NB4 (cell line): ENCODE data around the gene FBXO11.

ENCODE experiments used
- DNase-seq: peaks from one replicate; pipeline ENCODE4 v3.0.0; 2010; ENCODE audit warnings: low read depth
- H3K4me3 ChIP-seq: one replicate; pipeline ENCODE4 v1.5.1; 2011; ENCODE audit warnings: mild to moderate bottlenecking, low read depth, low read length, moderate library complexity
- MYC ChIP-seq: IDR thresholded peaks from 2 replicates; pipeline ENCODE4 v1.6.1; 2011; ENCODE audit warnings: low read depth, low read length
- POLR2A ChIP-seq: IDR thresholded peaks from 2 replicates; pipeline ENCODE4 v1.6.1; 2011; ENCODE audit warnings: mild to moderate bottlenecking; ENCODE audit not compliant: insufficient read length; ENCODE audit errors: extremely low read depth
- TF ChIP-seq, protein P1 (sequence below): IDR thresholded peaks from one replicate; pipeline ENCODE4 v1.5.1; 2012; ENCODE audit warnings: low read depth, low read length
- TF ChIP-seq, protein P2 (sequence below): IDR thresholded peaks from 2 replicates; pipeline ENCODE4 v1.6.1; 2011; ENCODE audit warnings: low read depth, low read length

FBXO11 gene

DNA sequence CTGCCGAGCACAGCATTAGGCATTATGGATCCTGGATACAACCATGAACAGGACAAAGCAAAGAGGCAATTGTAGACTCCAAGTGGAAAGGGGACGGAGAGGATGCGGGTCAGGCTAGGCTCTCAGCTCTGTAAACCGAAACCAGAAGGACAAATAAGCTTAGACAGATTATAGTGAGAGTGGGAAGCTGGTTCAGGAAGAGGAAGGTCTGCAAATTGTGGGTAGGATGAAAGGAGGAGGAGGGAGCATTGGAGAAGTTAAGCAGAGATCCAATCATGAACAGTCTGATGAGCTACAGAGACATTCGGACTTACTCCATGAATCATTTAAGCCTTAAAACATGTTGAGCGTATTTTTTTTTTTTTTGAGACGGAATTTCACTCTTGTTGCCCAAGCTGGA, 120.3 kb downstream of the FBXO11 start:
- peak; percentile 54 for DNase-seq
- H3K4me3 ChIP-seq, result peak overlapping the region; percentile 83
- TF ChIP-seq, protein P1, sequence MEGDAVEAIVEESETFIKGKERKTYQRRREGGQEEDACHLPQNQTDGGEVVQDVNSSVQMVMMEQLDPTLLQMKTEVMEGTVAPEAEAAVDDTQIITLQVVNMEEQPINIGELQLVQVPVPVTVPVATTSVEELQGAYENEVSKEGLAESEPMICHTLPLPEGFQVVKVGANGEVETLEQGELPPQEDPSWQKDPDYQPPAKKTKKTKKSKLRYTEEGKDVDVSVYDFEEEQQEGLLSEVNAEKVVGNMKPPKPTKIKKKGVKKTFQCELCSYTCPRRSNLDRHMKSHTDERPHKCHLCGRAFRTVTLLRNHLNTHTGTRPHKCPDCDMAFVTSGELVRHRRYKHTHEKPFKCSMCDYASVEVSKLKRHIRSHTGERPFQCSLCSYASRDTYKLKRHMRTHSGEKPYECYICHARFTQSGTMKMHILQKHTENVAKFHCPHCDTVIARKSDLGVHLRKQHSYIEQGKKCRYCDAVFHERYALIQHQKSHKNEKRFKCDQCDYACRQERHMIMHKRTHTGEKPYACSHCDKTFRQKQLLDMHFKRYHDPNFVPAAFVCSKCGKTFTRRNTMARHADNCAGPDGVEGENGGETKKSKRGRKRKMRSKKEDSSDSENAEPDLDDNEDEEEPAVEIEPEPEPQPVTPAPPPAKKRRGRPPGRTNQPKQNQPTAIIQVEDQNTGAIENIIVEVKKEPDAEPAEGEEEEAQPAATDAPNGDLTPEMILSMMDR, result no peak
- no peak for TF ChIP-seq MYC

DNA sequence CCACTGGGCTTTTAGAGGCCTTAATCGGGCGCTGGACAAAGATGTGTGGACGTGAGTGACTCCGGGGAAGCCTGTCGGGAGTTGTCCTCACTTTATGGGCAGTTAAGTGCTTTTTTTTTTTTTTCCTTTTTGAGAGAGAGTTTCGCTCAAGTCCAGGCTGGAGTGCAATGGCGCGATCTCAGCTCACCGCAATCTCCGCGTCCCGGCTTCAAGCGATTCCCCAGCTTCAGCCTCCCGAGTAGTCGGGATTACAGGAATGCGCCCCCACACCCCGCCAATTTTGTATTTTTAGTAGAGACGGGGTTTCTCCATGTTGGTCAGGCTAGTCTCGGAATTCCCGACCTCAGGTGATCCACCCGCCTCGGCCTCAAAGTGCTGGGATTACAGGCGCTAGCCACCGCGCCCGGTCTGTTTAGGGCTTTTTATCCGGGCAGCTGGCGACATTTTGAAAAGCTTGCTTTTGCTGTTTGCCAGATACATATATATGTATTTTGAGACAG, 121.9 kb downstream of the FBXO11 start:
- DNase-seq, result no peak
- no peak for TF ChIP-seq MYC
- TF ChIP-seq, protein P2, sequence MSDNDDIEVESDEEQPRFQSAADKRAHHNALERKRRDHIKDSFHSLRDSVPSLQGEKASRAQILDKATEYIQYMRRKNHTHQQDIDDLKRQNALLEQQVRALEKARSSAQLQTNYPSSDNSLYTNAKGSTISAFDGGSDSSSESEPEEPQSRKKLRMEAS, result no peak
- no peak for TF ChIP-seq POLR2A
- TF ChIP-seq, protein P1, result no peak
- peak overlapping the region; percentile 83 for H3K4me3 ChIP-seq

DNA sequence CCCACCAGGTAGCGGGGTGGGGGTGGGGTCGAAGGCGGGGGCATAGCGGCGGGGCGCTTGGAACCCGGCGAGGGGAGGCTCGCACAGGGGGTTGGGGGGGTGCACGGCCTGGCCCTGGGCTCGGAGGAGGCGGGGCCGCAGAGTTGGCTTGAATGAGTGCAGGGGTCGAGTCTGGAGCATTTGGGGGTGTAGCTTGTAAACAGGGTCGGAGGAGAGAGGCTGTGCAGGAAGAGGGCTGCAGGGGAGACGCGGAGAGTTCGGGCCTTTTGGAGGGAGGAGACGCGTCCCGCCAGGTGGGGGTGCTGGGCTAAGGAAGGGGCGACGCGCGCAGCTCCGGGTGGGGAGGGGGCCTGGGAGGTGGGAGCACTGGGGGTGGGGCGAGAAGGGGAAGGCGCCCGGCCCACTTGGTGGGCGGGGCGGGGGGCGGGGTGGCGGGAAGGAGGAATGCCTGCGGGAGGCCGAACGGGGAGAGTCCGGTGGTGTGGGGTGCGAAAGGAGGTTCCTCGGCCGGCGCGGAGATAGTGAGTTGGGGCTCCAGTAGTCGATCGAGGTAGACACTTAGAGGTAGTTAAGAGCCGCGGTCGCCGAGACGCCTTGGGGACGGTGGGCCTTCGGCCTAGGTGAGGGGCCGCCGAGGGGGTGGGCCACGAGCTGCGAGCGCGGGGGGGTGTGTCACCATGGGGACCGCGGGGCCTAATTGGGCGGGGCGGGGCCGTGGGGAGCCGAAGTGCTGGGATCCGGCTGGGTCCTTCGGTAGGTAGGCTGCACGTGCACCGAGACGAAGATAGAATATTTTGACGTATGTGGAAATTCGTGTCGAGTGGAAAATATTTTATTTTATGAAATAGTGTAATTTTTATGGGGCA, 122.6 kb downstream of the FBXO11 start:
- TF ChIP-seq, protein P2, result no peak; the same call in 1 of the 2 replicates
- no peak for TF ChIP-seq MYC
- TF ChIP-seq POLR2A, result no peak
- peak overlapping the region; percentile 87 for H3K4me3 ChIP-seq
- DNase-seq, result peak; percentile 88

DNA sequence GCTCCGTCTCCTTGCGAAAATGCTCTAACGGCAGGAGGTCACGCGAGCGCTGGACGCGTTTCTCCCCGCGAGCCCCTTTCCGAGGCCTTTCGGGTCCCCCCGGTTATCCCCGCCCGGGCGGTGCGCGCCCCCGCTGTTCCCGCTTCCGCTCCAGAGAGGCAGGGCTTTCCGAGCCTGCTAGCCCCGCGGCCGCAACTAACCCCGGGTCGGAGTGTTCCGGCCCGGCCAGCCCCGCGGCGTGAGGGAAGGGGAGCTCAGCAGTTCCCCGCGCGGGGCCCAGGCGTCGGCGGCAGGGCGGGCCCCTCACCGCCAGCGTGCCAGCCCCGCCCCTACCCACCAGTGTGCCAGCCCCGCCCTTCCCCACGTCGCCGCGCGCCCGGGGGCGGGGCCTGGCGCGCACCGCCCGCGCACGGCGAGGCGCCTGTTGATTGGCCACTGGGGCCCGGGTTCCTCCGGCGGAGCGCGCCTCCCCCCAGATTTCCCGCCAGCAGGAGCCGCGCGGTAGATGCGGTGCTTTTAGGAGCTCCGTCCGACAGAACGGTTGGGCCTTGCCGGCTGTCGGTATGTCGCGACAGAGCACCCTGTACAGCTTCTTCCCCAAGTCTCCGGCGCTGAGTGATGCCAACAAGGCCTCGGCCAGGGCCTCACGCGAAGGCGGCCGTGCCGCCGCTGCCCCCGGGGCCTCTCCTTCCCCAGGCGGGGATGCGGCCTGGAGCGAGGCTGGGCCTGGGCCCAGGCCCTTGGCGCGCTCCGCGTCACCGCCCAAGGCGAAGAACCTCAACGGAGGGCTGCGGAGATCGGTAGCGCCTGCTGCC, 123.4 kb downstream of the FBXO11 start, which contains the start of gene MSH6:
Gene MSH6 (plus strand): TSS at position 475 of the 815 bp plus-strand sequence. CDS start 89 bp downstream, at position 564.
- peak within 1 kb of the TSS; percentile 89 for H3K4me3 ChIP-seq
- TF ChIP-seq MYC (no peak; the same call in 1 of the 2 replicates), POLR2A (peak; percentile 89)
- TF ChIP-seq, protein P1, result no peak
- TF ChIP-seq, protein P2, result peak; percentile 73
- peak; percentile 94 for DNase-seq

DNA sequence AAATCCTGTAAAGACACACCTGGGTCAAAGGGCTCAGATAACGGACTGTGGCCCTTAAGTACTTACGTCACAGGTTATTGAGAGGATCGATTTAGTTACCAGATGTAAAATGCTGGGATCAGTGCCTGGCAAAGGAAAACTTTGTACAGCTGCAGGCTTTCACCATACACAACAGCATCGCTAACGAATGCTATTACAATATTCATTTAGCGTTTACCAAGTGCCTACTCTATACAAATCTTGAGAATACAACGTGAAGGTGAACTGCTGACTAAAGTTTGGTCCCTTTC, 124.0 kb downstream of the FBXO11 start:
- no peak for DNase-seq
- TF ChIP-seq, protein P2, result no peak
- TF ChIP-seq, protein P1, result no peak
- TF ChIP-seq MYC (no peak), POLR2A (no peak)
- H3K4me3 ChIP-seq, result peak overlapping the region; percentile 89

DNA sequence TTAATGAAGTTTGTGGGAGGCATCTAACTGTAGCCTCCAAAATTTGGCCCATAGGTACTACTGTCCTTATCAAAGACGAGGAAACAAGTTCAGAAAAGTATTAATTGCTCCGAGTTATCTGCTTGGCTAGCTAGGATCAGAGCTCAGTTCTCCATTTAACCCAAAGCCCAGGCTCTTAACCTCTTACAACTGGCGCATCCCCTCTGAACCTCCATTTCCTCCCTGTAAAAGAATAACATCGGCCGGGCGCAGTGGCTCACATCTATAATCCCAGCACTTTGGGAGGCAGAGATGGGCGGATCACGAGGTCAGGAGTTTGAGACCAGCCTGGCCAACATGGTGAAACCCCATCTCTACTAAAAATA, 126.9 kb downstream of the FBXO11 start:
- no peak for DNase-seq
- no peak overlapping the region for H3K4me3 ChIP-seq
- TF ChIP-seq POLR2A, result no peak
- TF ChIP-seq, protein P2, result no peak
- no peak for TF ChIP-seq MYC
- TF ChIP-seq, protein P1, result no peak
